Measurements from ENCODE around the gene AMOTL1. TPM values are rescaled to one million over a fixed set of nuclear protein-coding genes. Genes with fewer than 3 reads are reported as not detected.

The AMOTL1 gene
- total and polyA plus RNA-seq, 2 of the 8 experiments (the other 6 are each of a cell fraction or from before 2014, with no cell fraction given), result 9.0 to 27.6 TPM

- no peak for TF ChIP-seq EZH2 (IDR thresholded peaks at IDR 0.05; ENCODE audit: low read depth, low read length, severe bottlenecking)
- no peak for TF ChIP-seq ZNF274 (IDR thresholded peaks at IDR 0.05; ENCODE audit: borderline replicate concordance, extremely low read depth, low read length)
- TF ChIP-seq, protein P1, sequence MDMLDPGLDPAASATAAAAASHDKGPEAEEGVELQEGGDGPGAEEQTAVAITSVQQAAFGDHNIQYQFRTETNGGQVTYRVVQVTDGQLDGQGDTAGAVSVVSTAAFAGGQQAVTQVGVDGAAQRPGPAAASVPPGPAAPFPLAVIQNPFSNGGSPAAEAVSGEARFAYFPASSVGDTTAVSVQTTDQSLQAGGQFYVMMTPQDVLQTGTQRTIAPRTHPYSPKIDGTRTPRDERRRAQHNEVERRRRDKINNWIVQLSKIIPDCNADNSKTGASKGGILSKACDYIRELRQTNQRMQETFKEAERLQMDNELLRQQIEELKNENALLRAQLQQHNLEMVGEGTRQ (IDR thresholded peaks at IDR 0.05; ENCODE audit: low read length), result no peak
- no peak for TF ChIP-seq CEBPB (IDR thresholded peaks at IDR 0.05; ENCODE audit: low read depth, low read length)
- TF ChIP-seq, protein P2, sequence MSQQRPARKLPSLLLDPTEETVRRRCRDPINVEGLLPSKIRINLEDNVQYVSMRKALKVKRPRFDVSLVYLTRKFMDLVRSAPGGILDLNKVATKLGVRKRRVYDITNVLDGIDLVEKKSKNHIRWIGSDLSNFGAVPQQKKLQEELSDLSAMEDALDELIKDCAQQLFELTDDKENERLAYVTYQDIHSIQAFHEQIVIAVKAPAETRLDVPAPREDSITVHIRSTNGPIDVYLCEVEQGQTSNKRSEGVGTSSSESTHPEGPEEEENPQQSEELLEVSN (IDR thresholded peaks at IDR 0.05), result no peak
Measured at GRCh38 chr11:94751786-94752185, 16.4 kb upstream of the AMOTL1 start (continued).
